ENCODE results near the gene BBS9. TPM values are rescaled to one million over a fixed set of nuclear protein-coding genes. Genes with fewer than 3 reads are reported as not detected.

The BBS9 gene
- total and polyA plus RNA-seq, 4 donors = 2.3 to 9.5 (median 4.5) TPM

- WGBS = 81% methylated on average over 3 of the region's 3 CpGs
- H3K36me3 ChIP-seq (ENCODE audit: control insufficient read depth in 4 of 4, insufficient read depth in 3 of 4, low read depth in 1 of 4, low read length in 3 of 4) = no peaks in the 10 kb centered on the region
- H3K4me1 ChIP-seq (ENCODE audit: control insufficient read depth in 4 of 4, insufficient read depth in 4 of 4, low read length in 3 of 4) = no peaks in the 10 kb centered on the region
- H3K27me3 ChIP-seq (ENCODE audit: control insufficient read depth in 4 of 4, insufficient read depth in 4 of 4, low read length in 3 of 4) = no peaks in the 10 kb centered on the region
- TF ChIP-seq RAD21 (IDR thresholded peaks at IDR 0.05) (no peak), YY1 (IDR thresholded peaks at IDR 0.05) (no peak), JUND (IDR thresholded peaks at IDR 0.05) (no peak), RXRA (IDR thresholded peaks at IDR 0.05) (no peak), NR2F2 (IDR thresholded peaks at IDR 0.05) (no peak), TAF1 (conservative IDR thresholded peaks at IDR 0.05) (no peak), FOXA1 (IDR thresholded peaks at IDR 0.05) (no peak), GABPA (IDR thresholded peaks at IDR 0.05 in 1 of 2, conservative IDR thresholded peaks at IDR 0.05 in 1 of 2) (no peak), EGR1 (IDR thresholded peaks at IDR 0.05; ENCODE audit: low read depth in 2 of 2) (no peak), REST (IDR thresholded peaks at IDR 0.05) (no peak), FOXA2 (IDR thresholded peaks at IDR 0.05) (no peak), SP1 (IDR thresholded peaks at IDR 0.05) (no peak), HNF4A (conservative IDR thresholded peaks at IDR 0.05) (no peak)
- no peak for DNase-seq (ENCODE audit: low spot score)
- H3K4me3 ChIP-seq (ENCODE audit: low read depth in 1 of 3, low read length in 3 of 3) = no peak overlapping the region
- no peak overlapping the region for H3K9ac ChIP-seq (ENCODE audit: low read depth in 1 of 2, low read length in 2 of 2)
- H3K9me3 ChIP-seq (ENCODE audit: control insufficient read depth in 4 of 4, low read length in 3 of 4) = no peaks in the 10 kb centered on the region
- no peak overlapping the region for H3K27ac ChIP-seq (ENCODE audit: low read depth in 1 of 2, low read length in 2 of 2)
Measured at GRCh38 chr7:33581236-33581635, 451.9 kb downstream of the BBS9 start.

- no peak for DNase-seq (ENCODE audit: low spot score)
- Histone ChIP-seq H3K27ac (ENCODE audit: low read depth in 1 of 2, low read length in 2 of 2) (no peak overlapping the region), H3K4me1 (ENCODE audit: control insufficient read depth in 4 of 4, insufficient read depth in 4 of 4, low read length in 3 of 4) (no peaks in the 10 kb centered on the region), H3K9ac (ENCODE audit: low read depth in 1 of 2, low read length in 2 of 2) (no peak overlapping the region), H3K9me3 (ENCODE audit: control insufficient read depth in 4 of 4, low read length in 3 of 4) (no peaks in the 10 kb centered on the region), H3K27me3 (ENCODE audit: control insufficient read depth in 4 of 4, insufficient read depth in 4 of 4, low read length in 3 of 4) (no peaks in the 10 kb centered on the region), H3K36me3 (ENCODE audit: control insufficient read depth in 4 of 4, insufficient read depth in 3 of 4, low read depth in 1 of 4, low read length in 3 of 4) (no peaks in the 10 kb centered on the region), H3K4me3 (ENCODE audit: low read depth in 1 of 3, low read length in 3 of 3) (no peak overlapping the region)
- TF ChIP-seq FOXA1 (IDR thresholded peaks at IDR 0.05) = no peak
- TF ChIP-seq YY1 (IDR thresholded peaks at IDR 0.05) = no peak
- TF ChIP-seq RAD21 (IDR thresholded peaks at IDR 0.05) = no peak
- TF ChIP-seq JUND (IDR thresholded peaks at IDR 0.05) = no peak
- TF ChIP-seq GABPA (IDR thresholded peaks at IDR 0.05 in 1 of 2, conservative IDR thresholded peaks at IDR 0.05 in 1 of 2) = no peak
- no peak for TF ChIP-seq REST (IDR thresholded peaks at IDR 0.05)
- no peak for TF ChIP-seq SP1 (IDR thresholded peaks at IDR 0.05)
- TF ChIP-seq NR2F2 (IDR thresholded peaks at IDR 0.05) = no peak
- no peak for TF ChIP-seq HNF4G (IDR thresholded peaks at IDR 0.05)
- TF ChIP-seq MAX (IDR thresholded peaks at IDR 0.05) = no peak
- no peak for TF ChIP-seq HNF4A (conservative IDR thresholded peaks at IDR 0.05)
- TF ChIP-seq TAF1 (conservative IDR thresholded peaks at IDR 0.05) = no peak
- TF ChIP-seq ZBTB33 (IDR thresholded peaks at IDR 0.05) = no peak
- TF ChIP-seq FOXA2 (IDR thresholded peaks at IDR 0.05) = no peak
- TF ChIP-seq CTCF (IDR thresholded peaks at IDR 0.05; ENCODE audit: low read depth, low read length, missing input control) = no peak
- TF ChIP-seq ATF3 (IDR thresholded peaks at IDR 0.05) = no peak
- TF ChIP-seq EGR1 (IDR thresholded peaks at IDR 0.05; ENCODE audit: low read depth in 2 of 2) = no peak
- 96% methylated on average over 1 of the region's 1 CpG for WGBS
Measured at GRCh38 chr7:33582104-33582503, 452.7 kb downstream of the BBS9 start.
